WTC11 (cell line): ENCODE results near the gene MLXIP. TPM values are rescaled to one million over a fixed set of nuclear protein-coding genes. Genes with fewer than 3 reads are reported as not detected.

Experiments
- ATAC-seq: fragments of 200-7000 bp; cut with Tn5 transposase; 2 replicates; pipeline ENCODE4 v1.10.0; 2021; ENCODE audit warnings: mild to moderate bottlenecking, moderate library complexity
- CTCF ChIA-PET: fragments of 300-600 bp; sonication (Branson Sonifier 250); formaldehyde crosslinking; loops from one replicate; lab custom pipeline; 2021; ENCODE audit warnings: antibody characterized with exemption; lab: Charles Lee
- POLR2A ChIA-PET: fragments of 350-600 bp; sonication (Branson Sonifier 250); formaldehyde crosslinking; loops from one replicate; lab custom pipeline; 2021; ENCODE audit warnings: antibody characterized with exemption; lab: Charles Lee
- DNase-seq: peaks from one replicate; pipeline ENCODE4 v3.0.0; 2021; ENCODE audit warnings: low spot score
- H3K27ac Mint-ChIP-seq: 2 replicates; pipeline ENCODE4 v1.8.0; 2021; ENCODE audit warnings: mixed read lengths
- H3K27me3 Mint-ChIP-seq: 2 replicates; pipeline ENCODE4 v1.8.0; 2021; ENCODE audit warnings: low read depth, mild to moderate bottlenecking, moderate library complexity, mixed read lengths
- H3K36me3 Mint-ChIP-seq: 2 replicates; pipeline ENCODE4 v1.8.0; 2021; ENCODE audit warnings: mixed read lengths
- H3K4me1 Mint-ChIP-seq: 2 replicates; pipeline ENCODE4 v1.8.0; 2022; ENCODE audit warnings: mixed read lengths
- H3K4me3 Mint-ChIP-seq: 2 replicates; pipeline ENCODE4 v1.8.0; 2021; ENCODE audit warnings: mild to moderate bottlenecking, moderate library complexity, mixed read lengths
- H3K9me3 Mint-ChIP-seq: 2 replicates; pipeline ENCODE4 v1.8.0; 2021; ENCODE audit warnings: mixed read lengths
- CREB1 ChIP-seq: sonication (generic); formaldehyde crosslinking; IDR thresholded peaks from 2 replicates; pipeline ENCODE4 v1.8.0; 2023; ENCODE audit warnings: mild to moderate bottlenecking, missing genetic modification reagents
- ETV6 ChIP-seq: sonication (generic); formaldehyde crosslinking; IDR thresholded peaks from 2 replicates; pipeline ENCODE4 v1.8.1; 2022; ENCODE audit warnings: mild to moderate bottlenecking, missing genetic modification reagents
- FOXJ3 ChIP-seq: sonication (generic); formaldehyde crosslinking; IDR thresholded peaks from 2 replicates; pipeline ENCODE4 v1.9.0; 2021; ENCODE audit warnings: missing genetic modification reagents, mild to moderate bottlenecking, borderline replicate concordance
- GRHL2 ChIP-seq: fragments of 250-450 bp; sonication (Bioruptor Pico); IDR thresholded peaks from 2 replicates; pipeline ENCODE4 v1.8.0; 2022; ENCODE audit warnings: mild to moderate bottlenecking, moderate library complexity; ENCODE audit not compliant: insufficient replicate concordance, severe bottlenecking
- GTF2I ChIP-seq: fragments of 250-450 bp; sonication (Bioruptor Pico); conservative IDR thresholded peaks from 2 replicates; pipeline ENCODE4 v1.4.0; 2021; ENCODE audit warnings: mild to moderate bottlenecking
- JAZF1 ChIP-seq: fragments of 250-450 bp; sonication (Bioruptor Pico); IDR thresholded peaks from 2 replicates; pipeline ENCODE4 v1.9.0; 2021; ENCODE audit warnings: moderate library complexity, mild to moderate bottlenecking, inconsistent platforms
- NR3C1 ChIP-seq: sonication (generic); formaldehyde crosslinking; conservative IDR thresholded peaks from 2 replicates; pipeline ENCODE4 v1.8.1; 2023; ENCODE audit warnings: low read depth, mild to moderate bottlenecking, missing genetic modification reagents
- RORB ChIP-seq: fragments of 250-450 bp; sonication (Bioruptor Pico); IDR thresholded peaks from 2 replicates; pipeline ENCODE4 v1.9.0; 2021; ENCODE audit warnings: mild to moderate bottlenecking
- ZNF232 ChIP-seq: sonication (generic); formaldehyde crosslinking; IDR thresholded peaks from 2 replicates; pipeline ENCODE4 v1.8.0; 2022; ENCODE audit warnings: mild to moderate bottlenecking, missing genetic modification reagents
- ZNF263 ChIP-seq: sonication (generic); formaldehyde crosslinking; IDR thresholded peaks from 2 replicates; pipeline ENCODE4 v1.8.1; 2022; ENCODE audit warnings: low read depth, mild to moderate bottlenecking, moderate library complexity, missing genetic modification reagents
- total RNA-seq: library from RNA; stranded (reverse); gene quantifications from 3 replicates; pipeline ENCODE4 v1.2.3, GENCODE V29; 2021
- TF ChIP-seq, protein P1 (sequence below): sonication (generic); formaldehyde crosslinking; IDR thresholded peaks from 2 replicates; pipeline ENCODE4 v1.8.0; 2022; ENCODE audit warnings: missing genetic modification reagents
- TF ChIP-seq, protein P2 (sequence below): sonication (generic); formaldehyde crosslinking; IDR thresholded peaks from 2 replicates; pipeline ENCODE4 v1.8.0; 2022; ENCODE audit warnings: mild to moderate bottlenecking, missing genetic modification reagents
- TF ChIP-seq, protein P3 (sequence below): sonication (generic); formaldehyde crosslinking; IDR thresholded peaks from 2 replicates; pipeline ENCODE4 v1.8.1; 2022; ENCODE audit warnings: mild to moderate bottlenecking, moderate library complexity, missing genetic modification reagents
- TF ChIP-seq, protein P4 (sequence below): sonication (generic); formaldehyde crosslinking; conservative IDR thresholded peaks from 2 replicates; pipeline ENCODE4 v1.8.1; 2023; ENCODE audit warnings: mild to moderate bottlenecking, low read depth, missing genetic modification reagents, moderate library complexity
- TF ChIP-seq, protein P5 (sequence below): sonication (generic); formaldehyde crosslinking; IDR thresholded peaks from 2 replicates; pipeline ENCODE4 v1.8.0; 2023; ENCODE audit warnings: missing genetic modification reagents
- TF ChIP-seq, protein P6 (sequence below): sonication (generic); formaldehyde crosslinking; IDR thresholded peaks from 2 replicates; pipeline ENCODE4 v1.8.0; 2023; ENCODE audit warnings: missing genetic modification reagents, mild to moderate bottlenecking, borderline replicate concordance
- TF ChIP-seq, protein P7 (sequence below): fragments of 250-450 bp; sonication (Bioruptor Pico); IDR thresholded peaks from 2 replicates; pipeline ENCODE4 v1.9.0; 2021; ENCODE audit warnings: mild to moderate bottlenecking, borderline replicate concordance

The MLXIP gene
- total RNA-seq, 1 experiment from 2014 or later = 49.4 TPM

DNA sequence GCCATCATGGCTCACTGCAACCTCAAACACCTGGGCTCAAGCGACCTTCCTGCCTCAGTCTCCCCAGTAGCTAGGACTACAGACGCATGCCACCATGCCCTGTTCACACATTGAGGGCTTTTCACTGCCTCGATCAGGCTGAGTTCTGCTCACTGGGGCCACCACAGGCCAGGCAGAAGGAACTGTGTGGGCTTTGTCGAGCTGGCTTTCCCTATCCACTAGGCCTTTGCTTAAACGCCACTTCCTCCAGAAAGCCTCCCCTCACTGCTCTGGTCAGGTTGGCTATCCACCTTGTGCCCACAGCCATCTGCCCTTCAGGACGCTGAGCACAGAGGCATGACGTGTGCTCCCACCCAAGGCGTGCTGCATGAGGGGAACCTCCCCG is 45.2 kb downstream of the MLXIP start (continued):
- TF ChIP-seq, protein P1, sequence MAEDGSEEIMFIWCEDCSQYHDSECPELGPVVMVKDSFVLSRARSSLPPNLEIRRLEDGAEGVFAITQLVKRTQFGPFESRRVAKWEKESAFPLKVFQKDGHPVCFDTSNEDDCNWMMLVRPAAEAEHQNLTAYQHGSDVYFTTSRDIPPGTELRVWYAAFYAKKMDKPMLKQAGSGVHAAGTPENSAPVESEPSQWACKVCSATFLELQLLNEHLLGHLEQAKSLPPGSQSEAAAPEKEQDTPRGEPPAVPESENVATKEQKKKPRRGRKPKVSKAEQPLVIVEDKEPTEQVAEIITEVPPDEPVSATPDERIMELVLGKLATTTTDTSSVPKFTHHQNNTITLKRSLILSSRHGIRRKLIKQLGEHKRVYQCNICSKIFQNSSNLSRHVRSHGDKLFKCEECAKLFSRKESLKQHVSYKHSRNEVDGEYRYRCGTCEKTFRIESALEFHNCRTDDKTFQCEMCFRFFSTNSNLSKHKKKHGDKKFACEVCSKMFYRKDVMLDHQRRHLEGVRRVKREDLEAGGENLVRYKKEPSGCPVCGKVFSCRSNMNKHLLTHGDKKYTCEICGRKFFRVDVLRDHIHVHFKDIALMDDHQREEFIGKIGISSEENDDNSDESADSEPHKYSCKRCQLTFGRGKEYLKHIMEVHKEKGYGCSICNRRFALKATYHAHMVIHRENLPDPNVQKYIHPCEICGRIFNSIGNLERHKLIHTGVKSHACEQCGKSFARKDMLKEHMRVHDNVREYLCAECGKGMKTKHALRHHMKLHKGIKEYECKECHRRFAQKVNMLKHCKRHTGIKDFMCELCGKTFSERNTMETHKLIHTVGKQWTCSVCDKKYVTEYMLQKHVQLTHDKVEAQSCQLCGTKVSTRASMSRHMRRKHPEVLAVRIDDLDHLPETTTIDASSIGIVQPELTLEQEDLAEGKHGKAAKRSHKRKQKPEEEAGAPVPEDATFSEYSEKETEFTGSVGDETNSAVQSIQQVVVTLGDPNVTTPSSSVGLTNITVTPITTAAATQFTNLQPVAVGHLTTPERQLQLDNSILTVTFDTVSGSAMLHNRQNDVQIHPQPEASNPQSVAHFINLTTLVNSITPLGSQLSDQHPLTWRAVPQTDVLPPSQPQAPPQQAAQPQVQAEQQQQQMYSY = no peak

DNA sequence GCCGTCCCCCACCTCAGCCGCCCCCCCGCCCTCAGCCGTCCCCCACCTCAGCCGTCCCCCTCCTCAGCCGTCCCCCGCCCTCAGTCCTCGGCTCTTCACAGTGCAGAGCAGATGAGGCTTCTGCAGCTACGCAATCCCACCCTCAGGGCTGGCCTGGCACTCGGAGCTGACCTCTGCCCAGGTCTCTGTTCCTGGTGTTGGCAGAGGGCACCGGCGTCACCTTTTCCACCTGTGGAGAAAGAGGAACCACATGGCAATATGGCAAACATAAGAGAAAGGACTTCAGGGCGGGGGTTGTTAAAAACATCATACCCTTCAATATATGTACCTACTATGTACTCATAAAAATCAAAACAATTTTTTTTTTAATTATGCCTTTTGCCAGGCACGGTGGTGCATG is 45.8 kb downstream of the MLXIP start:
- POLR2A ChIA-PET = interaction anchor here (1.2 kb wide), 1 partner anchor 44 kb away, joined by 4 read pairs; no protein-coding TSS in a partner anchor
- Mint-ChIP-seq H3K9me3 (no peaks in the 10 kb centered on the region), H3K4me3 (no peak overlapping the region), H3K27ac (no peak overlapping the region), H3K4me1 (peaks cover 23% of the 10 kb centered on the region), H3K36me3 (peaks cover 4% of the 10 kb centered on the region; the same call in 1 of the 2 replicates), H3K27me3 (no peaks in the 10 kb centered on the region)
- TF ChIP-seq GRHL2 (CRISPR knock-in tag) (no peak), RORB (CRISPR knock-in tag) (no peak), NR3C1 (no peak), GTF2I (no peak), ZNF263 (CRISPR knock-in tag) (no peak), FOXJ3 (CRISPR knock-in tag) (no peak), ETV6 (no peak), JAZF1 (CRISPR knock-in tag) (no peak), ZNF232 (no peak), CREB1 (CRISPR knock-in tag) (no peak)
- TF ChIP-seq, protein P2, sequence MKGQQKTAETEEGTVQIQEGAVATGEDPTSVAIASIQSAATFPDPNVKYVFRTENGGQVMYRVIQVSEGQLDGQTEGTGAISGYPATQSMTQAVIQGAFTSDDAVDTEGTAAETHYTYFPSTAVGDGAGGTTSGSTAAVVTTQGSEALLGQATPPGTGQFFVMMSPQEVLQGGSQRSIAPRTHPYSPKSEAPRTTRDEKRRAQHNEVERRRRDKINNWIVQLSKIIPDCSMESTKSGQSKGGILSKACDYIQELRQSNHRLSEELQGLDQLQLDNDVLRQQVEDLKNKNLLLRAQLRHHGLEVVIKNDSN (CRISPR knock-in tag) = no peak
- TF ChIP-seq, protein P3, sequence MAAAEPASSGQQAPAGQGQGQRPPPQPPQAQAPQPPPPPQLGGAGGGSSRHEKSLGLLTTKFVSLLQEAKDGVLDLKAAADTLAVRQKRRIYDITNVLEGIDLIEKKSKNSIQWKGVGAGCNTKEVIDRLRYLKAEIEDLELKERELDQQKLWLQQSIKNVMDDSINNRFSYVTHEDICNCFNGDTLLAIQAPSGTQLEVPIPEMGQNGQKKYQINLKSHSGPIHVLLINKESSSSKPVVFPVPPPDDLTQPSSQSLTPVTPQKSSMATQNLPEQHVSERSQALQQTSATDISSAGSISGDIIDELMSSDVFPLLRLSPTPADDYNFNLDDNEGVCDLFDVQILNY (CRISPR knock-in tag) = no peak
- TF ChIP-seq, protein P4, sequence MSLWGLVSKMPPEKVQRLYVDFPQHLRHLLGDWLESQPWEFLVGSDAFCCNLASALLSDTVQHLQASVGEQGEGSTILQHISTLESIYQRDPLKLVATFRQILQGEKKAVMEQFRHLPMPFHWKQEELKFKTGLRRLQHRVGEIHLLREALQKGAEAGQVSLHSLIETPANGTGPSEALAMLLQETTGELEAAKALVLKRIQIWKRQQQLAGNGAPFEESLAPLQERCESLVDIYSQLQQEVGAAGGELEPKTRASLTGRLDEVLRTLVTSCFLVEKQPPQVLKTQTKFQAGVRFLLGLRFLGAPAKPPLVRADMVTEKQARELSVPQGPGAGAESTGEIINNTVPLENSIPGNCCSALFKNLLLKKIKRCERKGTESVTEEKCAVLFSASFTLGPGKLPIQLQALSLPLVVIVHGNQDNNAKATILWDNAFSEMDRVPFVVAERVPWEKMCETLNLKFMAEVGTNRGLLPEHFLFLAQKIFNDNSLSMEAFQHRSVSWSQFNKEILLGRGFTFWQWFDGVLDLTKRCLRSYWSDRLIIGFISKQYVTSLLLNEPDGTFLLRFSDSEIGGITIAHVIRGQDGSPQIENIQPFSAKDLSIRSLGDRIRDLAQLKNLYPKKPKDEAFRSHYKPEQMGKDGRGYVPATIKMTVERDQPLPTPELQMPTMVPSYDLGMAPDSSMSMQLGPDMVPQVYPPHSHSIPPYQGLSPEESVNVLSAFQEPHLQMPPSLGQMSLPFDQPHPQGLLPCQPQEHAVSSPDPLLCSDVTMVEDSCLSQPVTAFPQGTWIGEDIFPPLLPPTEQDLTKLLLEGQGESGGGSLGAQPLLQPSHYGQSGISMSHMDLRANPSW (CRISPR knock-in tag) = no peak
- TF ChIP-seq, protein P5, sequence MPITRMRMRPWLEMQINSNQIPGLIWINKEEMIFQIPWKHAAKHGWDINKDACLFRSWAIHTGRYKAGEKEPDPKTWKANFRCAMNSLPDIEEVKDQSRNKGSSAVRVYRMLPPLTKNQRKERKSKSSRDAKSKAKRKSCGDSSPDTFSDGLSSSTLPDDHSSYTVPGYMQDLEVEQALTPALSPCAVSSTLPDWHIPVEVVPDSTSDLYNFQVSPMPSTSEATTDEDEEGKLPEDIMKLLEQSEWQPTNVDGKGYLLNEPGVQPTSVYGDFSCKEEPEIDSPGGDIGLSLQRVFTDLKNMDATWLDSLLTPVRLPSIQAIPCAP = no peak
- TF ChIP-seq, protein P6, sequence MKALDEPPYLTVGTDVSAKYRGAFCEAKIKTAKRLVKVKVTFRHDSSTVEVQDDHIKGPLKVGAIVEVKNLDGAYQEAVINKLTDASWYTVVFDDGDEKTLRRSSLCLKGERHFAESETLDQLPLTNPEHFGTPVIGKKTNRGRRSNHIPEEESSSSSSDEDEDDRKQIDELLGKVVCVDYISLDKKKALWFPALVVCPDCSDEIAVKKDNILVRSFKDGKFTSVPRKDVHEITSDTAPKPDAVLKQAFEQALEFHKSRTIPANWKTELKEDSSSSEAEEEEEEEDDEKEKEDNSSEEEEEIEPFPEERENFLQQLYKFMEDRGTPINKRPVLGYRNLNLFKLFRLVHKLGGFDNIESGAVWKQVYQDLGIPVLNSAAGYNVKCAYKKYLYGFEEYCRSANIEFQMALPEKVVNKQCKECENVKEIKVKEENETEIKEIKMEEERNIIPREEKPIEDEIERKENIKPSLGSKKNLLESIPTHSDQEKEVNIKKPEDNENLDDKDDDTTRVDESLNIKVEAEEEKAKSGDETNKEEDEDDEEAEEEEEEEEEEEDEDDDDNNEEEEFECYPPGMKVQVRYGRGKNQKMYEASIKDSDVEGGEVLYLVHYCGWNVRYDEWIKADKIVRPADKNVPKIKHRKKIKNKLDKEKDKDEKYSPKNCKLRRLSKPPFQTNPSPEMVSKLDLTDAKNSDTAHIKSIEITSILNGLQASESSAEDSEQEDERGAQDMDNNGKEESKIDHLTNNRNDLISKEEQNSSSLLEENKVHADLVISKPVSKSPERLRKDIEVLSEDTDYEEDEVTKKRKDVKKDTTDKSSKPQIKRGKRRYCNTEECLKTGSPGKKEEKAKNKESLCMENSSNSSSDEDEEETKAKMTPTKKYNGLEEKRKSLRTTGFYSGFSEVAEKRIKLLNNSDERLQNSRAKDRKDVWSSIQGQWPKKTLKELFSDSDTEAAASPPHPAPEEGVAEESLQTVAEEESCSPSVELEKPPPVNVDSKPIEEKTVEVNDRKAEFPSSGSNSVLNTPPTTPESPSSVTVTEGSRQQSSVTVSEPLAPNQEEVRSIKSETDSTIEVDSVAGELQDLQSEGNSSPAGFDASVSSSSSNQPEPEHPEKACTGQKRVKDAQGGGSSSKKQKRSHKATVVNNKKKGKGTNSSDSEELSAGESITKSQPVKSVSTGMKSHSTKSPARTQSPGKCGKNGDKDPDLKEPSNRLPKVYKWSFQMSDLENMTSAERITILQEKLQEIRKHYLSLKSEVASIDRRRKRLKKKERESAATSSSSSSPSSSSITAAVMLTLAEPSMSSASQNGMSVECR = no peak
- TF ChIP-seq, protein P7, sequence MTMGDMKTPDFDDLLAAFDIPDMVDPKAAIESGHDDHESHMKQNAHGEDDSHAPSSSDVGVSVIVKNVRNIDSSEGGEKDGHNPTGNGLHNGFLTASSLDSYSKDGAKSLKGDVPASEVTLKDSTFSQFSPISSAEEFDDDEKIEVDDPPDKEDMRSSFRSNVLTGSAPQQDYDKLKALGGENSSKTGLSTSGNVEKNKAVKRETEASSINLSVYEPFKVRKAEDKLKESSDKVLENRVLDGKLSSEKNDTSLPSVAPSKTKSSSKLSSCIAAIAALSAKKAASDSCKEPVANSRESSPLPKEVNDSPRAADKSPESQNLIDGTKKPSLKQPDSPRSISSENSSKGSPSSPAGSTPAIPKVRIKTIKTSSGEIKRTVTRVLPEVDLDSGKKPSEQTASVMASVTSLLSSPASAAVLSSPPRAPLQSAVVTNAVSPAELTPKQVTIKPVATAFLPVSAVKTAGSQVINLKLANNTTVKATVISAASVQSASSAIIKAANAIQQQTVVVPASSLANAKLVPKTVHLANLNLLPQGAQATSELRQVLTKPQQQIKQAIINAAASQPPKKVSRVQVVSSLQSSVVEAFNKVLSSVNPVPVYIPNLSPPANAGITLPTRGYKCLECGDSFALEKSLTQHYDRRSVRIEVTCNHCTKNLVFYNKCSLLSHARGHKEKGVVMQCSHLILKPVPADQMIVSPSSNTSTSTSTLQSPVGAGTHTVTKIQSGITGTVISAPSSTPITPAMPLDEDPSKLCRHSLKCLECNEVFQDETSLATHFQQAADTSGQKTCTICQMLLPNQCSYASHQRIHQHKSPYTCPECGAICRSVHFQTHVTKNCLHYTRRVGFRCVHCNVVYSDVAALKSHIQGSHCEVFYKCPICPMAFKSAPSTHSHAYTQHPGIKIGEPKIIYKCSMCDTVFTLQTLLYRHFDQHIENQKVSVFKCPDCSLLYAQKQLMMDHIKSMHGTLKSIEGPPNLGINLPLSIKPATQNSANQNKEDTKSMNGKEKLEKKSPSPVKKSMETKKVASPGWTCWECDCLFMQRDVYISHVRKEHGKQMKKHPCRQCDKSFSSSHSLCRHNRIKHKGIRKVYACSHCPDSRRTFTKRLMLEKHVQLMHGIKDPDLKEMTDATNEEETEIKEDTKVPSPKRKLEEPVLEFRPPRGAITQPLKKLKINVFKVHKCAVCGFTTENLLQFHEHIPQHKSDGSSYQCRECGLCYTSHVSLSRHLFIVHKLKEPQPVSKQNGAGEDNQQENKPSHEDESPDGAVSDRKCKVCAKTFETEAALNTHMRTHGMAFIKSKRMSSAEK (CRISPR knock-in tag) = no peak
- no peak for DNase-seq
- no peak for ATAC-seq
- CTCF ChIA-PET = interaction anchor here (1.0 to 4.2 kb wide), 16 partner anchors 9 to 330 kb away, joined by 3 to 48 read pairs (median 8); partner anchors contain the start of genes BCL7A, CFAP251 and MLXIP
